Mesothelial cell of epicardium (in vitro differentiated cells): Measurements from ENCODE around the gene MYO1E. TPM values are rescaled to one million over a fixed set of nuclear protein-coding genes. Genes with fewer than 3 reads are reported as not detected.
A peak's percentile ranks its signal among the peaks of the same experiment; 100 is the strongest.

ENCODE experiments used
- DNase-seq, 2 experiments: peaks; one replicate each; pipeline ENCODE4 v3.0.0; 2021; ENCODE audit warnings: low spot score in 2 of 2; ENCODE audit not compliant: unreplicated experiment in 2 of 2
- H3K27ac Mint-ChIP-seq: 2 replicates; pipeline ENCODE4 v1.8.0; 2021; ENCODE audit warnings: mixed read lengths
- H3K27me3 Mint-ChIP-seq: 2 replicates; pipeline ENCODE4 v1.8.0; 2021; ENCODE audit warnings: low read depth, mixed read lengths
- H3K36me3 Mint-ChIP-seq: 2 replicates; pipeline ENCODE4 v1.8.0; 2021; ENCODE audit warnings: mixed read lengths
- H3K4me1 Mint-ChIP-seq: 2 replicates; pipeline ENCODE4 v1.8.0; 2021; ENCODE audit warnings: mixed read lengths
- H3K4me3 Mint-ChIP-seq: 2 replicates; pipeline ENCODE4 v1.8.0; 2021; ENCODE audit warnings: mild to moderate bottlenecking, moderate library complexity, mixed read lengths
- H3K9me3 Mint-ChIP-seq: 2 replicates; pipeline ENCODE4 v1.8.0; 2021; ENCODE audit warnings: mixed read lengths
- total RNA-seq: library from RNA; stranded (reverse); gene quantifications from 3 replicates; pipeline ENCODE4 v1.2.1, GENCODE V29; 2021
- TF ChIP-seq, protein P1 (sequence below): fragments of 200-600 bp; sonication (generic); IDR thresholded peaks from one replicate; pipeline ENCODE4 v1.5.0; 2021; ENCODE audit warnings: antibody characterized with exemption; ENCODE audit not compliant: unreplicated experiment

The MYO1E gene
- total RNA-seq, 1 donor from 2014 or later, result 54.2 TPM

DNA sequence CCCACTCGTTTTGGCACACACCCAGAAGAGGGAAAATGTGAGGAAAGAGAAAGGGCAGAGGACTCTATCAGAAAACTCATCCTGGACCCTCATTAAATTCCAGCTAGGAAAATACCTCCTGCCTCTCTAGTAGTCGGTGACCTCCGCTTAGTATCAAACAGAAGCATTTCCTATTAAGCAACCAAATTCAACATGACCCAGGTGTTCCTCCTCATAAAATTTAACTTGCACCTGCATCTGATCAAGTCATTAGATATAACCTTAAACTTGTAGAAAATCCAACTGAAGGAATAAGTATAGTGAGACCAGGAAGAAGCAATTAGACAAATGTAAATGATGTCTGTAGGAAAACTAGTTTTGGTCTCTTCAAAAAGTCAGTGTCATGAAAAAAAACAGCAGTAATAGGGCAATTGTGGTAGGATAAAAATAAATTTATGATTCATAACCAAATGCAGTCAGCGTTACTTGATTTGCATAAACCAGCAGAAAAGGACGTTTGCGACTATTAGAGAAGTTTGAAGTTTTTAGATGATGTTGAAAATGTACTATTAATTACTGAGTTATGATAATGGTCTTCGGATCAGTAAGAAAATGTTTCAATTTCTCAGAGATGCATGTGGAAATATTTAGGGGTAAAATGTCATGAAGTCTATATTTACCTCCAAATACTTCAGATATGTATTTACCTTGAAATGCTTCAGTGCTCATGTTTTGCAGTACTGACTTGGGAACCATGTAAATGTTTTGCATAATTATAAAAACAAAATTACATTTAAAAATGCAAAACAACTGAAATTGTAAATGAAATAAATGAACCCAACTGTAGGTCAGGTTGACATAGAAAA, 121.4 kb downstream of the MYO1E start:
- TF ChIP-seq, protein P1, sequence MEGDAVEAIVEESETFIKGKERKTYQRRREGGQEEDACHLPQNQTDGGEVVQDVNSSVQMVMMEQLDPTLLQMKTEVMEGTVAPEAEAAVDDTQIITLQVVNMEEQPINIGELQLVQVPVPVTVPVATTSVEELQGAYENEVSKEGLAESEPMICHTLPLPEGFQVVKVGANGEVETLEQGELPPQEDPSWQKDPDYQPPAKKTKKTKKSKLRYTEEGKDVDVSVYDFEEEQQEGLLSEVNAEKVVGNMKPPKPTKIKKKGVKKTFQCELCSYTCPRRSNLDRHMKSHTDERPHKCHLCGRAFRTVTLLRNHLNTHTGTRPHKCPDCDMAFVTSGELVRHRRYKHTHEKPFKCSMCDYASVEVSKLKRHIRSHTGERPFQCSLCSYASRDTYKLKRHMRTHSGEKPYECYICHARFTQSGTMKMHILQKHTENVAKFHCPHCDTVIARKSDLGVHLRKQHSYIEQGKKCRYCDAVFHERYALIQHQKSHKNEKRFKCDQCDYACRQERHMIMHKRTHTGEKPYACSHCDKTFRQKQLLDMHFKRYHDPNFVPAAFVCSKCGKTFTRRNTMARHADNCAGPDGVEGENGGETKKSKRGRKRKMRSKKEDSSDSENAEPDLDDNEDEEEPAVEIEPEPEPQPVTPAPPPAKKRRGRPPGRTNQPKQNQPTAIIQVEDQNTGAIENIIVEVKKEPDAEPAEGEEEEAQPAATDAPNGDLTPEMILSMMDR, result no peak
- Mint-ChIP-seq H3K27me3 (no peaks in the 10 kb centered on the region), H3K4me1 (no peaks in the 10 kb centered on the region), H3K36me3 (no peaks in the 10 kb centered on the region), H3K4me3 (no peak overlapping the region), H3K27ac (no peak overlapping the region), H3K9me3 (no peaks in the 10 kb centered on the region)
- no peak for DNase-seq

DNA sequence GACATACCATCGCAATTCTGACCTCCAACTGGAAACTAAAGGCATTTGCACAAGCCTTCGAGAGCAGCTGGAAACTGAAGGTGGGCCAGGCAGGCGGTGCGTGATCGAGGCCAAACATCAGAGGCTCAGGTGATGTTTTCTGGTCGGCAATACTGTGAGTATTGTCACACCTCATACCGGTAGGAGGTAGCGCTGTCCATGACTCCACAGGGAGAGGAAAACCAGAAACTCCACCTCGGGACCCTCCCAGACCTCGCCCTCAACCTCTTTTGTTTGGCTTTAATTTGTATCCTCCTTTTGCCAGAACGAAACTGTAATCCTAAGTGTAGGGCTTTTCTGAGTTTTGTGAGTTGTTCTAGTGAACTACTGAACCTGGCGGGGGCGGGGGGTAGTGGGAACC, 122.4 kb downstream of the MYO1E start:
- no peaks in the 10 kb centered on the region for H3K27me3 Mint-ChIP-seq
- no peak for DNase-seq
- no peaks in the 10 kb centered on the region for H3K9me3 Mint-ChIP-seq
- no peak overlapping the region for H3K4me3 Mint-ChIP-seq
- H3K4me1 Mint-ChIP-seq, result no peaks in the 10 kb centered on the region
- H3K36me3 Mint-ChIP-seq, result no peaks in the 10 kb centered on the region
- H3K27ac Mint-ChIP-seq, result no peak overlapping the region
- TF ChIP-seq, protein P1, result no peak

DNA sequence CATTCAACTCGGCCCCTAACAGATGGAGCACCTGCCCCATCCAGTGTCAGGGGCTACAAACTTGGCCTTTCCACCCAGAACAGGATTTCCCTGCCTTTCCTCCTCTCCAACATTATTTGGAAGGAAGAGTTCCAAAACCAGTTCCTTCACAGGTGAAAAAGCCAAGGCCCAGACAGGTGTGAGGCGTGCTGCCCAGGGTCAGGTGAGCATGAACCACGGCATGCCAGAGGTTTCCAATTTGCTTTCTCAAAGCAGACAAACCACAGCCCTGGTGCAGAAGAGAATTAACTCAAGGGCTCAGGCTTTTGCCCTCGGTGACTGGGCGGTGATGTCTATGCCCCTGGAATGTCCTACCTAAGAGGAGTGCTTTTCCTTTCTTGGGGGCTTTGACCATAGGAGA, 122.9 kb downstream of the MYO1E start:
- TF ChIP-seq, protein P1, result no peak
- Mint-ChIP-seq H3K27ac (no peak overlapping the region), H3K4me1 (no peaks in the 10 kb centered on the region), H3K27me3 (no peaks in the 10 kb centered on the region), H3K36me3 (no peaks in the 10 kb centered on the region), H3K4me3 (no peak overlapping the region), H3K9me3 (no peaks in the 10 kb centered on the region)
- no peak for DNase-seq

DNA sequence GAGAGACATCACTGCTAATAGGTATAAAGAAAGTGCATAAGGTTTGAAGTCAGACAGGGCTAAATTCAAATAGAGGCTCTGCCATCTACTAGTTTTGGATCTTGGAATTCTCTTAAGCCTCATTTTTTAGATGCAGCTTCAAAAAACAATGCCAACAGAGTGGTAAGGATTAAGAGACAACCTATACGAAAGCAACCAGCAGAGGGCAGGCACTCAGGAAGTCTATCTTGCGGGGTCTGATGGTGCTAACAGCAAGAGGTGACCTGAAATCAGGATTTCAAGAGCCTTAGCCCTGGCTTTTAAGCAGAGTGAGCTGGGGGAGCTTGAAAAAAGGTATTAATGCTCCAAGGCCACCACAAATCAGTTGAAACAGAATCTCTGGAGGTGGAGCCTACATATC, 125.3 kb downstream of the MYO1E start:
- TF ChIP-seq, protein P1, result peak; percentile 56
- no peaks in the 10 kb centered on the region for H3K27me3 Mint-ChIP-seq
- H3K4me3 Mint-ChIP-seq, result no peak overlapping the region
- no peaks in the 10 kb centered on the region for H3K36me3 Mint-ChIP-seq
- DNase-seq, result no peak
- H3K9me3 Mint-ChIP-seq, result no peaks in the 10 kb centered on the region
- H3K27ac Mint-ChIP-seq, result no peak overlapping the region
- no peaks in the 10 kb centered on the region for H3K4me1 Mint-ChIP-seq

DNA sequence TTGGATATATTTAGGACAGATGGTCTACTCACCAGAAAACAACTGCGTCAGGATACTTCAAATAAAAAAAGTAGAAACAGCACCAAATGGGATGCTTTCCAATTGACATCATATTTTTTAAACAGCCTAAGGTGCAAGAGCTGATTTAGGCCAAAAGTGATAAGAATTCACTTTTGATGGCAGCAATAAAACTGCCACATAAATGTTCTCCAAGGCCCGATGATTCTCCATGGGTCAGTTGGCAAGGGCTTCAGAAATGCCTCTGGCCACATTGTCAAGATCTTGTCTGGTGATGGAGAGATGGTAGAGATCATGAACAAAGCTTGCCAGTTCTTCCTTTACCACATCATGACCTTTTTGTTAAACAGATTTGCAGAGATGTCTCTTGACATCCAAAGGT, 127.1 kb downstream of the MYO1E start:
- DNase-seq, result no peak
- H3K36me3 Mint-ChIP-seq, result no peaks in the 10 kb centered on the region
- H3K27me3 Mint-ChIP-seq, result no peaks in the 10 kb centered on the region
- no peak overlapping the region for H3K4me3 Mint-ChIP-seq
- no peaks in the 10 kb centered on the region for H3K4me1 Mint-ChIP-seq
- no peak overlapping the region for H3K27ac Mint-ChIP-seq
- TF ChIP-seq, protein P1, result no peak
- no peaks in the 10 kb centered on the region for H3K9me3 Mint-ChIP-seq
